Endothelial cell of umbilical vein (primary cell): ENCODE data around the gene MTIF3.

Source experiments
- EZH2 ChIP-seq: IDR thresholded peaks from 2 replicates; pipeline ENCODE4 v1.6.1; 2012; ENCODE audit warnings: borderline replicate concordance, low read depth, mild to moderate bottlenecking, moderate library complexity, low read length, inconsistent platforms; ENCODE audit not compliant: severe bottlenecking
- FOS ChIP-seq: IDR thresholded peaks from 2 replicates; pipeline ENCODE4 v1.6.1; 2011; ENCODE audit warnings: mild to moderate bottlenecking, low read length, moderate library complexity, borderline replicate concordance; ENCODE audit not compliant: insufficient read depth
- POLR2A ChIP-seq: IDR thresholded peaks from 2 replicates; pipeline ENCODE4 v1.6.1; 2012; ENCODE audit warnings: low read depth, mild to moderate bottlenecking, control low read depth, low read length
- POLR2AphosphoS5 ChIP-seq: IDR thresholded peaks from 2 replicates; pipeline ENCODE4 v1.6.1; 2012; ENCODE audit warnings: low read depth, mild to moderate bottlenecking, control low read depth, low read length, moderate library complexity; ENCODE audit not compliant: insufficient read depth
- TF ChIP-seq, protein P1 (sequence below), 2 donors: IDR thresholded peaks; 1 replicate in 1 of 2; 2 replicates in 1 of 2; pipeline ENCODE4 v1.5.1; 2011; ENCODE audit warnings: low read length in 2 of 2, mild to moderate bottlenecking in 2 of 2, moderate library complexity in 2 of 2, control low read depth in 1 of 2, inconsistent platforms in 1 of 2, low read depth in 1 of 2; ENCODE audit not compliant: insufficient read depth in 1 of 2; ENCODE audit errors: extremely low read depth in 1 of 2
- TF ChIP-seq, protein P2 (sequence below): IDR thresholded peaks from 2 replicates; pipeline ENCODE4 v1.6.1; 2011; ENCODE audit not compliant: insufficient read depth, insufficient read length

DNA sequence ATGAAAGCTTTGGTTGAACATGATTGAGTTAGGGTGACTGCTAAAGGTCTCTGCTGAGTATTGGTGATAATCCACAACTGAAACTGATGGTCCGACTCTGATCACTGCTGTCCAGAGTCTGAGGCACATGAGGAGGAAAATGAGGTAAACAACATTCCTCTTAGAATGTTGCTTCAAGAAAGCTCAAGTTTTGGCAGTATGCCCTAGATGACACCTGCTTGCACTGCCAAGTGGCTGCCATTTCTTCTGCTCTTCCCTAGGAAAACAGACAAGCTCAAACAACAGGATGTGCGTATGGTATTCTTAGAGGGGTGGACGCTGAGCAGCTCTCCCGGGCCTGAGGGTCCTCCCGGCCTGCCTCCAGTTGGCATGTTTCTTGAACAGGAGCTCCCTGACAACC, 15.2 kb upstream of the MTIF3 start:
- TF ChIP-seq POLR2A (no peak), EZH2 (no peak), POLR2AphosphoS5 (no peak), FOS (no peak)
- TF ChIP-seq, protein P1, sequence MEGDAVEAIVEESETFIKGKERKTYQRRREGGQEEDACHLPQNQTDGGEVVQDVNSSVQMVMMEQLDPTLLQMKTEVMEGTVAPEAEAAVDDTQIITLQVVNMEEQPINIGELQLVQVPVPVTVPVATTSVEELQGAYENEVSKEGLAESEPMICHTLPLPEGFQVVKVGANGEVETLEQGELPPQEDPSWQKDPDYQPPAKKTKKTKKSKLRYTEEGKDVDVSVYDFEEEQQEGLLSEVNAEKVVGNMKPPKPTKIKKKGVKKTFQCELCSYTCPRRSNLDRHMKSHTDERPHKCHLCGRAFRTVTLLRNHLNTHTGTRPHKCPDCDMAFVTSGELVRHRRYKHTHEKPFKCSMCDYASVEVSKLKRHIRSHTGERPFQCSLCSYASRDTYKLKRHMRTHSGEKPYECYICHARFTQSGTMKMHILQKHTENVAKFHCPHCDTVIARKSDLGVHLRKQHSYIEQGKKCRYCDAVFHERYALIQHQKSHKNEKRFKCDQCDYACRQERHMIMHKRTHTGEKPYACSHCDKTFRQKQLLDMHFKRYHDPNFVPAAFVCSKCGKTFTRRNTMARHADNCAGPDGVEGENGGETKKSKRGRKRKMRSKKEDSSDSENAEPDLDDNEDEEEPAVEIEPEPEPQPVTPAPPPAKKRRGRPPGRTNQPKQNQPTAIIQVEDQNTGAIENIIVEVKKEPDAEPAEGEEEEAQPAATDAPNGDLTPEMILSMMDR (IDR thresholded peaks at IDR 0.05; ENCODE audit: extremely low read depth in 1 of 2, insufficient read depth in 1 of 2, low read depth in 1 of 2, low read length in 2 of 2): no peak
- TF ChIP-seq, protein P2, sequence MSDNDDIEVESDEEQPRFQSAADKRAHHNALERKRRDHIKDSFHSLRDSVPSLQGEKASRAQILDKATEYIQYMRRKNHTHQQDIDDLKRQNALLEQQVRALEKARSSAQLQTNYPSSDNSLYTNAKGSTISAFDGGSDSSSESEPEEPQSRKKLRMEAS: no peak
